Stimulated activated CD4-positive, alpha-beta T cell treated with anti-CD3 and anti-CD28 coated beads, Interleukin-4, amount 100 ng/mL, for 4 hours (primary cell): ENCODE data around the gene KLHL17.

Experiments used
- DNase-seq, 2 experiments: peaks; one replicate each; pipeline ENCODE4 v3.0.0-alpha.2; 2020

Gene KLHL17

GRCh38 chr1:960363-961131, at the start of gene KLHL17:
TSS of gene KLHL17 (plus strand) at chr1:960584. CDS start at chr1:960694, 110 bp downstream.
- DNase-seq = peak; percentile 75 to 86

DNA sequence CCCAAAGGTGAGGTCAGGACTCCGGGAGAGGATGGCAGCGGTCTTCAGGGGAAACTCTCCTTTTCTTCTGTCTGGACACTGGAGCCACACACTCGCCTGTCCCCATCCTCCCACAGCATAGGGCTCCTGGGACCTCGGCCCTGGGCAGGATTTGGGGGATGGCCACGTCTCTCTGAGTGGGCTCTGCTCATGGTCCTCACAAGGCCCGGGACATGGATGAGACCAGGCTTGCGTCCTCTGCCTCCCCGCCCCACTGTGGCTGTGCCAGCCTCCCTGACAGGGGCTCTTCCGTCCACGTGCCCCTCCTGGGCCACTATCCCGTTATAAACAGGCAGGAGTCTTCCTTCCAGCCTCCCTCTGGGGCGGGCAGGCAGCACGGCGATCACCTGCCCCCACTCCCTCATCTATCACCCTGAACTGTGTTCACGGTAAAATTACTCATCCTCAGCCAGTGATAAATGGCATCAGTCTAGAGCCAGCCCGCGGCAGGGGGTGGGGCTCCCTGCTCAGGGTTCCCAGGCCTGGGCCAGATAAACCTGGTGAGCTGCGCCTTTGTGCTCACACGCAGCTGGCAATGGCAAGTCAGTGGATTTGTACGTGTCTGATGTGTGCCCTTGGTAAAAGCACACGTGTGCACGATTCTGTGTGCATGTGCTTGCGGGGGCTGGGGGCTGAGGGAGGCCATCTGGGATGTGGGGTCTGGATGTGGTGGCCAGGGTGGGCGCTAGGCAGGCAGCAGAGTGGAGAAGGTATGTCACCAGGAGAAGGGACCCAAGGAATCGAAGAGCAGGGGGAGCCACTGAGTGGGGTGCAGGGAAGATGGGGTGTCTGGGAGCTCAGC, 49.3 kb upstream of the KLHL17 start:
- no peak for DNase-seq

- no peak for DNase-seq
These were observed 48.3 kb upstream of the KLHL17 start for GRCh38 chr1:911875-912739.

DNA sequence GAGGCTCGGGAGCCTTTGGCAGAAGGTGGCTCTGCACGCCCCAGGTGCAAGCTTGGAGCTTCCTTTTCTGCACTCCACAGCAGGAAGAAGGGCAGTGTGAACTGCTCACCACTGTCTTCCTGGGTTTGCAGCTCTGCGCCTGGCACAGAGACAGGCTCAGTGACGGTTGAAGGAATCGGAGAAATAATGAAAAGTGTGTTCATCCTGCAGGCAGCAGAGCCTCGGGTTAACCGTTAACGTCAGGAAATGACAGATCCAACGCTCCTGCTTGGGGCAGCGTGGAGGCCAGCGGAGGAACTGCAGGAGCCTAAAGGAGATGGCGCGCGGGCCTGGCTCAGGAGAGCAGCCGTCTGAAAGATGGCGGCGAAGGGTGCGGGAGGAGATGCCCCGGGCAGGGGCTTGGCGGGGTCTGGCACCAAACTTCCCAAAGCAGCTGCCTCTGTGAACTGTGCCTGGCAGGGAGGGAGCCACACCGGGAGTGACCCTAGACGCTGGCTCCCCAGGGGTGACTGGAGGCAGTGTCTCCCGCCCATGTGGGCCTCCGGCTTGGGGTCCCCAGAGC, 47.6 kb upstream of the KLHL17 start:
- no peak for DNase-seq

DNA sequence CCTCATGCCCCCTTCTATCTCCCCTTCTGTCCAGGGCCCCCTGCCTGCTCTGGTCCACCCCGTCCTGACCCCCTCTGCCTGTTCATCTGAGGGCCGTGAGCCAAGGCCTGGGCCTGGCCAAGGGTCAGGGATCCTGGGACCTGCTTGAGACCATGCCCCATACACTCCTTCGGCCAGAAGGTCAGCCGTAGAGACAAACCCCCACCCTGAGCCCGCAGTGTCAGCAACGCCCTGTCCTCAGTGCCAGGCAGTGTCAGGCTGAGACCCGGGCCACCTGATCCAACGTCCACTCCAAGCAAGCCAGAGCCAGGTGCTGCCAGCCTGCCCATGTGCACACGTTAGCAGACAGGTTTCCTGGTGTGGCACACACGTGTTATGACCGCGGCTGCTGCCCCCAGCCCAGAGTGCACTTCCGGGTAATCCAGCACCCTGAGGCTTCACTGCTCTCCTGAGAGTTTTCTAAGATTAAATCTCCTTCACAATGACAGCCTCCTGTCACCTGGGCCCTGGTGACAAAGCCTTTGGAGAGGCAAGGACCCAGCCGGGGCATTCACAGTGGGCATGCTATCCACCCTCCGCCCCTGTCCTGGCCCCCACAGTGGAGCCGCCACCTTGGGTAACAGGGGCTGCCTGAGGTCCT, 46.8 kb upstream of the KLHL17 start:
- DNase-seq = no peak

GRCh38 chr1:914131-914890, 46.1 kb upstream of the KLHL17 start:
- DNase-seq = no peak

DNA sequence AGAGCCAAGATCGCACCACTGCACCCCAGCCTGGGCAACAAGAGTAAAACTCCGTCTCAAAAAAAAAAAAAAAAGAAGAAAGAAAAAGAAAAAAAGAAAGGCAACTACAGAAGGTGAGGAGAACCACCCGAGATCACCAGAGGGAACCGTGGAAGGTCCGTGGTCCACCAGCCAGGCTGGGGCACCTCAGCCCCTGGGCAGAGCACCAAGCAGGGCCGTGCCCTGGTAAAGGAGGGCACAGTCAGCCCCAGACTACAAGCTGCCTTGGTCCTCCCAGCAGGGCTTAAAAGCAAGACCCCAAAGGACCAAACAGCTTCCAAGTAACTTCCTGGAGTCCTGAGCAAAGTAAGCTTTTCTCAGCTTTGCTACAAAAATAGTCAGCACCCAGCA, 45.5 kb upstream of the KLHL17 start:
- DNase-seq = no peak

- DNase-seq = no peak
These were observed 44.9 kb upstream of the KLHL17 start for GRCh38 chr1:915295-916172.

DNA sequence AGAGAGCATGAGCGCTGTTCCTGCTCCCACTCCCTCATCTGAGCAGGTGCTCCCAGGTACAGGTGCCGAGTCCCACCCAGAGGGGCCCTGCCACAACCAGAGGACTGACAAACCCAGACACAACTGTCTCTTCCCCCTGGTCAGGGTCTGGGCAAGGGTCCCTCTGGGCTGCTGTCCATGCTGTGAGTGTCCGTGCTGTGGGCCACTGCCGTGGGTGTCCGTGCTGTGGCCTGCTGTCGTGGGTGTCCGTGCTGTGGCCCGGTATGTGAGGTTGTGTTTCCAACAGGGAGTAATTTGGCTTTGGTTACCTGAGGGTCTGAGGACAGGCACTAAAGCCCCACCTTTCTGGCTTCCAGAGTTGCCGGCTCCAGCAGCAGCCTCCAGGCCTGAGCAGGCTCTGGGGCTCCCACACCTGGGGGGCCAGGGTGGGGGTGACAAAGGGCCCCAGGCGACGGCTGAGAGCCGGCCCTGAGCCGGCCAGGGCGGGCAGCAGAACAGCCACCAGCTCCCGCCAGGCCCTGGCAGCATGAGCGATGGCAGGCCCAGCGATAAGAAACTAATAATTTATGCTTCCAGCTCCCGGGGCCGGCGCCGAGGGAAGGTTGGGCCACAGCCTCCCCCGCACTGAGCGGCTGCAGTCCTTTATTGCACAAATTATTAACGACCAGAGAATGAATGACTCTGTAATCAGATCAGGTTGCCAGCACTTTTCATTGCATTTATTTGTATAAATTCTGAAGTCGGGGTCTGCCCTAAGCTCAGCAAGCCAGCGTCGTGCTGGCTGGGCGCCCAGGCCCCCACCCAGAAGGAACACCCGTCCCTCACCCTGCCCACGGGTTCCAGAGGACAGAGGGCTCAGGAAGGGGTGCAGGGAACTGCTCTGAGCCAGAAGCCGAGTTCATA, 44.0 kb upstream of the KLHL17 start:
- DNase-seq = no peak

GRCh38 chr1:917076-917459, 43.3 kb upstream of the KLHL17 start:
- DNase-seq = no peak

- no peak for DNase-seq
These were observed 42.8 kb upstream of the KLHL17 start for GRCh38 chr1:917466-918091.

DNA sequence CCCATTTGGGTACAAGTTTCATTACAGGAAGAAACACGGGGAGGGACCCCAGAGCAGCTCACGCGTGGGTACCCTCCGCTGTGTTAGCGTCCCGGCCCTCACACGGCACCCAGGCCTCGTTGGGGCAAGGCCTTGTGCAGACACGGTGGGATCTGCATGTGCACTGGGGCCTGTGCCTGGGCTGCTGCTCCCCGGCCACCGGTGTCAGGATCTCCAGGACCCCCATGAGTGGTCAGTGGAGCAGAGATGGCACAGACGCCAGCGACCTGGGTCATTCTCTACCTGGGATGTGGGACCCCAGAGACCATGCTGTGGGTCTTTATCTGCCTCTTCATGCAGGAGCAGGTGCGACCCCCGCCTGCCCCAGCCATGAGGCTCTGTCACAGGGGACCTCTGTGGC, 42.0 kb upstream of the KLHL17 start:
- DNase-seq = no peak

DNA sequence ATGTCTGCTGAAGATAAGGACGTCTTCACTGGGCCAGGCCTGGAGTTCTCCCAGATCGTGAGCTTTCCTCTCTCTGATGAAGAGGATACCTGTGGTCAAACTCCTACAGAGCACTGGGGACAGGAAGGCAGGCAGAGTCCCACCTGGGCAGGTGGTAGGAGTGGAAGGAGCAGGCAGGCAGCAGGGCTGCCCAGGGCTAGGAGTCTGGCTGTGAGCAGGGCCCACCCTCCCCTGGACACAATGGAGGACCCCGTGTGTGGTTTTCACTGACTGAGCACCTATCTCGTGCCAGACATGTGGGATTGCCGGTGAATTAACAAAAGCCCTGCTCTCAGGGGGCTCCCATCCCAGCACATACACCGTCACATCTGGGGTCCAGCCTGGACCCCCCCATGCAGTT, 41.5 kb upstream of the KLHL17 start:
- DNase-seq = no peak

DNA sequence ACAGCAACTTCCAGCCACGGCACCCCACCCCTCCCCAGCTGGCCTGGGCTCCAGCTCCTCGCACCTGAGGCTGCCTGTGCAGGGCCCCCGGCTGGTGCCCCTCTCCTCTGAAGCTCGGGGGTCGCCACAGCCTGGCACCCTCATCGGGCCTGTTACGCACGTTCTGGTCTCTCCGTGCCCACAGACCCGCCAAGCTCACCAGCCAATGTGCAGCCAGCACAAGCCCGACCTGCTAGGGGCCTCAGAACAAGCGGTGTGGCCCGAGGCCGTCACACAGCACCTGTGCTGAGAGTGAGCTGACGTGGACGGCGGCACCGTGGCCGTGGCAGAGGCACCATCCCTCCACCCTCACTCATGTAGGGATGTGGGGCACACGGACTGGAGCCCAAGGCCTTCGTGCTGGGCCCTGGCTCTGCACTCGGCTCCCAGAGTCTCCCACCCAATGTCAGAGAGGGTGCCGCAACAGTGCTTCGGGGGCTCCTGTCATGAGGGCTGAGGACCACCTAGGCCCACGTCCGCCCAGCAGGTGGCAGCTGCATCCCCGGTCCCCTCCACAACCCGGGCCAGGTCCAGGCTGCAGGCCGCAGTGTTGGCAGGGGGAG, 41.0 kb upstream of the KLHL17 start:
- DNase-seq = no peak

DNA sequence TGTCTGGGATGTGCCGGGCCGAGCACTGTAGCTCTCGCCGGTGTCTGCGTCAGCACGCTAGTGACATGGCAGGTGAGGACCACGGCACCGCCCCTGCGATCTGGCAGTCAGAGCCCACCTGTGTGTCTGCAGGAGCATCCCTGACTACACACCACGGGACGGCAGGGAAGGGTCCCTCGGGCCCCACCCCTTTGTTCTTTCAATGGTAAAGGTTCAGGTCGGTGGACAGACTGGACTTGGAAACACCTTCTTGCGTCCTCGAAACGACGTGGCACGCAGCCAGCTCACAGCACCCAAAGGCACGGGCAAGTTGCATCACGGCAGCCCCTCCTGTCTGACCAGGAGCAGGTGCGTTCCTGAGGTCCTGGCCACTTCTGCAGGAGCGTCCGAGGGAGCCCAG, 40.4 kb upstream of the KLHL17 start:
- no peak for DNase-seq

DNA sequence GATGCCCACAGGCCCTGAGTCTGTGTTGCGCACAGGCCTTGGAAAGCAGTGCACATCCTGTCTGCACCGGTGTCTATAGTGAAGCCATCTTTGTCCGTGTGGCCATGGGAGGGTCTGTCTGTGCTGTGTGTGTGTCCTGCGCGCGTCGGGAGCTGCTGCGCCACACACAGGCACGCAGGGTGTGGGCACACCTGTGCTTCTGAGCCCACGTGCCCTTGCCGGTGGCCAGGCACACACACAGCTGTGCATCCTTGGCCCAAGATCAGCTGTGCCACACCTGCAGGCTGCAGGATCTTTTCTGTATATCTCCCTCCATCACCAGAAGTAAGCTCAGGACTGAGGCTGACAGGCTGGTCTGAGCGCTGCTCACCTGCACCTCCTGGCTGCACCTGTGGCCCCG, 39.9 kb upstream of the KLHL17 start:
- no peak for DNase-seq

DNA sequence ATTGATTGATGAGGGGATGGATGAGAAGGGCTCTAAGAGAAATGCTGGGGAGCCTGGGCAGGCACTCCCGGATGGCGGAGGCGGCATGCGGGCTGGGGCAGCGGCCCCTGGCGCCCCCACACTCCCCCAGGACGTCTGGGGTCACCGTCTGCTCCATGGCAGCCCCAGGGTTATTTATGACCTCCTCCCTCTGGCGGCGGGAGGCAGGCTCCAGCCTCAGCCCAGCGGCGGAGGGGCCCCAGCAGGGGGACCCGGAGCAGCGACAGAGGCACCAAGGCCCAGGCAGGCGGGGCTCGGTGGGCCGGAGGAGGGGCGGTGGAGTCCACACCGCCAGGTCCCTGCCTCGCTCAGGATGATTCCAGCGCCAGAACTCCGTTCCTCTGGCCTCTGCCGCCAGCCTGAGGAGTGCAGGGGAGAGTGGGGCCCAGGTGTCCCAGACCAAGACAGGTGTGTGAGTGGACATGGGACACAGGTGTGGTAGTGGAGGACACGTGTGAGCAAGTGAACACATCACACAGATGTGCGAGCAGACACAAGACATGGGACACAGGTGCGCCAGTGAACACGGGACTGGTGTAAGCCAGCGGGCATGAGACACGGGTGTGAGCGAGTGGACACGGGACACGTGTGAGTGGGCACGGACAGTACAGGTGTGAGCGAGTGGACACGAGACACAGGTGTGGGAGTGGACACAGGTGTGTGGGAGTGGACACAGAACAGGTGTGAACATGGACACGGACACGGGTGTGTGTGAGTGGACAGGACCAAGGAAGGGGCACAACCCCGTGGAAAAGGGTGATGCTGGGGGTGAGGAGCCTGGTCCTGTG, 39.2 kb upstream of the KLHL17 start:
- no peak for DNase-seq
